Spleen (tissue), 11 donors: ENCODE measurements around the gene TMEM132D. TPM values are rescaled to one million over a fixed set of nuclear protein-coding genes. Genes with fewer than 3 reads are reported as not detected.

ENCODE experiments used
- DNase-seq: peaks from one replicate; pipeline ENCODE4 v3.0.0-alpha.2; 2020
- H3K27ac ChIP-seq, 8 donors: fragments of 200-600 bp; sonication (generic) in 7 of 8; 1 replicate in 4 of 8; 2 replicates in 4 of 8; pipeline versions ENCODE4 v1.5.0 to v1.8.0; 2016 to 2021; ENCODE audit warnings: inconsistent platforms in 4 of 8, mild to moderate bottlenecking in 4 of 8, moderate library complexity in 1 of 8
- H3K27me3 ChIP-seq, 7 donors: fragments of 200-600 bp; sonication (generic) in 6 of 7; replicated peaks in 1 of 7; 1 replicate in 4 of 7; 2 replicates in 3 of 7; pipeline versions ENCODE4 v1.5.0 to v1.8.0; 2016 to 2021; ENCODE audit warnings: inconsistent platforms in 3 of 7, mild to moderate bottlenecking in 1 of 7
- H3K36me3 ChIP-seq, 6 donors: fragments of 200-600 bp; sonication (generic) in 5 of 6; 1 replicate in 4 of 6; 2 replicates in 2 of 6; pipeline versions ENCODE4 v1.5.0 to v1.8.0; 2016 to 2021; ENCODE audit warnings: inconsistent platforms in 2 of 6
- H3K4me1 ChIP-seq, 6 donors: fragments of 200-600 bp; sonication (generic) in 5 of 6; 1 replicate in 3 of 6; 2 replicates in 3 of 6; pipeline versions ENCODE4 v1.5.0 to v1.8.0; 2016 to 2021; ENCODE audit warnings: inconsistent platforms in 3 of 6
- H3K4me3 ChIP-seq, 8 donors: fragments of 200-600 bp; sonication (generic) in 7 of 8; 1 replicate in 4 of 8; 2 replicates in 4 of 8; pipeline versions ENCODE4 v1.5.0 to v1.8.0; 2016 to 2021; ENCODE audit warnings: inconsistent platforms in 4 of 8, mild to moderate bottlenecking in 4 of 8, moderate library complexity in 2 of 8
- H3K9me3 ChIP-seq, 8 donors: fragments of 200-600 bp; sonication (generic) in 7 of 8; 1 replicate in 4 of 8; 2 replicates in 4 of 8; pipeline versions ENCODE4 v1.5.0 to v1.8.0; 2016 to 2021; ENCODE audit warnings: inconsistent platforms in 4 of 8
- CTCF ChIP-seq, 11 experiments: fragments of 200-600 bp in 7 of 11; fragments of 450-650 bp in 4 of 11; sonication (generic) in 4 of 11; IDR thresholded peaks in 8 of 11; conservative IDR thresholded peaks in 3 of 11; 1 replicate in 7 of 11; 2 replicates in 4 of 11; pipeline versions ENCODE4 v1.4.0 to v1.8.0; 2016 to 2021; ENCODE audit warnings: antibody characterized with exemption in 11 of 11, inconsistent platforms in 4 of 11, mild to moderate bottlenecking in 1 of 11
- POLR2A ChIP-seq, 3 donors: fragments of 450-650 bp; IDR thresholded peaks; one replicate each; pipeline ENCODE4 v1.5.1; 2017; ENCODE audit warnings: antibody characterized with exemption in 3 of 3, mild to moderate bottlenecking in 1 of 3
- POLR2AphosphoS5 ChIP-seq, 3 donors: sonication (generic); formaldehyde crosslinking; IDR thresholded peaks; one replicate each; pipeline ENCODE4 v1.5.1; 2017; ENCODE audit warnings: antibody characterized with exemption in 3 of 3
- WGBS, 5 donors: extraction: QIAGEN DNeasy Blood & Tissue Kit in 3 of 5; methylation state at CpG; one replicate each; pipeline versions ENCODE4 v1.1.5 to v1.1.7; 2013 to 2018; 5-methylcytosine and 5-hydroxymethylcytosine counted together
- intact Hi-C: fragments of 100-400 bp; cut with DNase I; formaldehyde crosslinking; loops from one replicate; pipeline ENCODE4 v1.15.0; 2023; ENCODE audit warnings: low total_unique reads
- polyA plus RNA-seq, 3 donors: library from polyadenylated mRNA; stranded (reverse); fragments of 200-250 nt; gene quantifications; one replicate each; pipeline ENCODE4 v1.2.1, GENCODE V29; 2013
- total RNA-seq, 7 donors: library from RNA; depleted of rRNA in 3 of 7; stranded (reverse); fragments of >200 nt in 3 of 7; fragmentation: NEBNext Ultra II Directional in 4 of 7; extraction: Animal tissue kit (Norgen Biotek cat#: 25700) in 4 of 7; gene quantifications; one replicate each; pipeline versions ENCODE4 v1.1.0 to v1.2.1, GENCODE V29; 2016 to 2021
- donor health status: healthy with polysubstance abuse.
- donor health status: DM: no; HTN: no; CAD: no; lungs with moderate emphysema.
- donor health status: DM: no; HTN: no; CAD: no.
- donor health status: Bipolar disorder and iron deficiency.
- donor health status: healthy.
- donor health status: DM: no; HTN: no; CAD: no.
- donor health status: DM: yes; HTN: yes; CAD: no.

TMEM132D gene
- total and polyA plus RNA-seq, 10 donors = 0.03 TPM; not detected in 9

- intact Hi-C loops = no loop called here
- Histone ChIP-seq H3K27ac (no peak overlapping the region), H3K9me3 (peaks cover 0 to 53% (median 2%) of the 10 kb centered on the region in 8 donors), H3K4me3 (no peak overlapping the region), H3K36me3 (no peaks in the 10 kb centered on the region), H3K27me3 (no peaks in the 10 kb centered on the region), H3K4me1 (no peaks in the 10 kb centered on the region)
- DNase-seq = no peak
- 71 to 87% (median 81%) methylated on average over 5 of the region's 5 CpGs for WGBS, 5 donors
- TF ChIP-seq POLR2AphosphoS5 (IDR thresholded peaks at IDR 0.05) (no peak), CTCF (IDR thresholded peaks at IDR 0.05 in 8 of 11, conservative IDR thresholded peaks at IDR 0.05 in 3 of 11) (no peak), POLR2A (IDR thresholded peaks at IDR 0.05) (no peak)
Observed at GRCh38 chr12:129298921-129299320, 604.9 kb downstream of the TMEM132D start.

- no peaks in the 10 kb centered on the region for H3K36me3 ChIP-seq
- no peak overlapping the region for H3K27ac ChIP-seq
- no peaks in the 10 kb centered on the region for H3K4me1 ChIP-seq
- TF ChIP-seq POLR2A (IDR thresholded peaks at IDR 0.05) (no peak), POLR2AphosphoS5 (IDR thresholded peaks at IDR 0.05) (no peak), CTCF (IDR thresholded peaks at IDR 0.05 in 8 of 11, conservative IDR thresholded peaks at IDR 0.05 in 3 of 11) (no peak)
- peaks cover 0 to 40% (median 0%) of the 10 kb centered on the region in 8 donors for H3K9me3 ChIP-seq
- no peak for DNase-seq
- H3K4me3 ChIP-seq = no peak overlapping the region
- intact Hi-C loops = no loop called here
- no peaks in the 10 kb centered on the region for H3K27me3 ChIP-seq
Observed at GRCh38 chr12:129296671-129297070, 607.2 kb downstream of the TMEM132D start.

GRCh38 chr12:129294868-129295267, 609.0 kb downstream of the TMEM132D start:
- 89 to 96% (median 94%) methylated on average over 7 of the region's 7 CpGs for WGBS, 5 donors
- Histone ChIP-seq H3K4me1 (no peaks in the 10 kb centered on the region), H3K27me3 (no peaks in the 10 kb centered on the region), H3K27ac (no peak overlapping the region), H3K36me3 (no peaks in the 10 kb centered on the region), H3K9me3 (peaks cover 0 to 31% (median 0%) of the 10 kb centered on the region in 8 donors), H3K4me3 (no peak overlapping the region)
- TF ChIP-seq POLR2A (IDR thresholded peaks at IDR 0.05) (no peak), CTCF (IDR thresholded peaks at IDR 0.05 in 8 of 11, conservative IDR thresholded peaks at IDR 0.05 in 3 of 11) (no peak), POLR2AphosphoS5 (IDR thresholded peaks at IDR 0.05) (no peak)
- DNase-seq = no peak
- intact Hi-C loops = no loop called here

- intact Hi-C loops = no loop called here
- TF ChIP-seq CTCF (IDR thresholded peaks at IDR 0.05 in 8 of 11, conservative IDR thresholded peaks at IDR 0.05 in 3 of 11) (no peak), POLR2AphosphoS5 (IDR thresholded peaks at IDR 0.05) (no peak), POLR2A (IDR thresholded peaks at IDR 0.05) (no peak)
- 89 to 95% (median 91%) methylated on average over 5 of the region's 5 CpGs for WGBS, 5 donors
- Histone ChIP-seq H3K4me1 (no peaks in the 10 kb centered on the region), H3K27ac (no peak overlapping the region), H3K4me3 (no peak overlapping the region), H3K9me3 (peaks cover 0 to 21% (median 3%) of the 10 kb centered on the region in 8 donors), H3K27me3 (no peaks in the 10 kb centered on the region), H3K36me3 (no peaks in the 10 kb centered on the region)
- no peak for DNase-seq
Observed at GRCh38 chr12:129279771-129280170, 624.1 kb downstream of the TMEM132D start.
